NB4 (cell line): ENCODE measurements around the gene C1orf50.

Experiments
- DNase-seq: peaks from one replicate; pipeline ENCODE4 v3.0.0; 2010; ENCODE audit warnings: low read depth
- H3K4me3 ChIP-seq: one replicate; pipeline ENCODE4 v1.5.1; 2011; ENCODE audit warnings: mild to moderate bottlenecking, low read depth, low read length, moderate library complexity
- MYC ChIP-seq: IDR thresholded peaks from 2 replicates; pipeline ENCODE4 v1.6.1; 2011; ENCODE audit warnings: low read depth, low read length
- POLR2A ChIP-seq: IDR thresholded peaks from 2 replicates; pipeline ENCODE4 v1.6.1; 2011; ENCODE audit warnings: mild to moderate bottlenecking; ENCODE audit not compliant: insufficient read length; ENCODE audit errors: extremely low read depth
- TF ChIP-seq, protein P1 (sequence below): IDR thresholded peaks from one replicate; pipeline ENCODE4 v1.5.1; 2012; ENCODE audit warnings: low read depth, low read length
- TF ChIP-seq, protein P2 (sequence below): IDR thresholded peaks from 2 replicates; pipeline ENCODE4 v1.6.1; 2011; ENCODE audit warnings: low read depth, low read length

Gene C1orf50

GRCh38 chr1:42765269-42765668, 1.8 kb upstream of the C1orf50 start:
- H3K4me3 ChIP-seq, result peak overlapping the region; percentile 94
- no peak for DNase-seq

GRCh38 chr1:42765832-42766740, 963 bp upstream of the C1orf50 start:
- DNase-seq, result peak; percentile 74
- H3K4me3 ChIP-seq, result peak overlapping the region; percentile 94
- TF ChIP-seq, protein P1, sequence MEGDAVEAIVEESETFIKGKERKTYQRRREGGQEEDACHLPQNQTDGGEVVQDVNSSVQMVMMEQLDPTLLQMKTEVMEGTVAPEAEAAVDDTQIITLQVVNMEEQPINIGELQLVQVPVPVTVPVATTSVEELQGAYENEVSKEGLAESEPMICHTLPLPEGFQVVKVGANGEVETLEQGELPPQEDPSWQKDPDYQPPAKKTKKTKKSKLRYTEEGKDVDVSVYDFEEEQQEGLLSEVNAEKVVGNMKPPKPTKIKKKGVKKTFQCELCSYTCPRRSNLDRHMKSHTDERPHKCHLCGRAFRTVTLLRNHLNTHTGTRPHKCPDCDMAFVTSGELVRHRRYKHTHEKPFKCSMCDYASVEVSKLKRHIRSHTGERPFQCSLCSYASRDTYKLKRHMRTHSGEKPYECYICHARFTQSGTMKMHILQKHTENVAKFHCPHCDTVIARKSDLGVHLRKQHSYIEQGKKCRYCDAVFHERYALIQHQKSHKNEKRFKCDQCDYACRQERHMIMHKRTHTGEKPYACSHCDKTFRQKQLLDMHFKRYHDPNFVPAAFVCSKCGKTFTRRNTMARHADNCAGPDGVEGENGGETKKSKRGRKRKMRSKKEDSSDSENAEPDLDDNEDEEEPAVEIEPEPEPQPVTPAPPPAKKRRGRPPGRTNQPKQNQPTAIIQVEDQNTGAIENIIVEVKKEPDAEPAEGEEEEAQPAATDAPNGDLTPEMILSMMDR, result peak; percentile 24
- TF ChIP-seq POLR2A (no peak), MYC (no peak)
- TF ChIP-seq, protein P2, sequence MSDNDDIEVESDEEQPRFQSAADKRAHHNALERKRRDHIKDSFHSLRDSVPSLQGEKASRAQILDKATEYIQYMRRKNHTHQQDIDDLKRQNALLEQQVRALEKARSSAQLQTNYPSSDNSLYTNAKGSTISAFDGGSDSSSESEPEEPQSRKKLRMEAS, result no peak

More at GRCh38 chr1:42765269-42765668, 1.8 kb upstream of the C1orf50 start:
- TF ChIP-seq, protein P1, result no peak
- TF ChIP-seq MYC (no peak), POLR2A (no peak)
- TF ChIP-seq, protein P2, result no peak

DNA sequence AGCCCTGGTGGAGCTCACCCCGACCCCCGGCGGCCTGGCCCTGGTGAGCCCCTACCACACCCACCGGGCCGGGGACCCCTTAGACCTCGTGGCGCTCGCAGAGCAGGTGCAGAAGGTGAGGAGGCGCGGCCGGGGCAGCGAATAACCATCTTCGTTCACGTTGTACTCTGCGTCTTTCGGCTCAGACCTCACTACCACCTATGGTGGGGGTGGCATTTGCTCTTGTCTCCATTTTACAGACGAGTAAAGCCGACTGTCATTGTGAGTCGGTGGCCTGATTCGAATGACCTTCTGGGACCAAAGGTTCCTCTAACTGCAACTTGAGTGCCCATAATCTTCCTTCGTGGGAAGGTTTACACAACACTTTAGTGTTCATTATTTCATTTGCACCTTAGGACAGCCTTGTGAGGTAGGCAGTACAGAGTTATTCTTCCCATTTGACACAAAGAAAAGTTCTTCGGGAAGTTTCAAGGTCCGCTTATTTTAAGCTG, 506 bp downstream of the C1orf50 start:
- H3K4me3 ChIP-seq, result peak overlapping the region; percentile 66
- no peak for DNase-seq
- TF ChIP-seq, protein P2, result no peak
- TF ChIP-seq MYC, result 0 out of 2 replicates have a peak, but pooled peaks have one; percentile 21

GRCh38 chr1:42768172-42768571, 1.1 kb downstream of the C1orf50 start:
- peak overlapping the region; percentile 66 for H3K4me3 ChIP-seq
- TF ChIP-seq MYC, result no peak
- TF ChIP-seq, protein P1, result no peak
- TF ChIP-seq, protein P2, result no peak
- no peak for TF ChIP-seq POLR2A
- no peak for DNase-seq

DNA sequence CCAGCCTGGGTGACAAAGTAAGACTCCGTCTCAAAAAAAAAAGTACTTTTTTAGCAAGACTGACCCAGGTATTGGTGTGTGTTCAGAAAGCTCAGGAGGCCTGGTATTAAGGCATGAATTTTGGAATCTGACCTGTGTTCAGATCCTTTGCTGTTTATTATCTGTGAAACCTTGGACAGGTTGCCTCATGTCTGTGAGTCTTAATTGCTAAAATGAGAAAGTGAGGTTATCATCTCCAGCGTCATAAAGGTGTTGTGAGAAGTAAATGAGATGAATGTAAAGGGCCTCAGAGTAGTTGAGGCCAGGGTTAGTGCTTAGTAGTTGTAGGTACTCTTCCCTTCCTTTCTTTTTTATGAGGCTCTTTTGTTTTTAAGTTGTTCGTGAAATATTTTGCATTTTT, 2.8 kb downstream of the C1orf50 start:
- no peak for DNase-seq
- no peak overlapping the region for H3K4me3 ChIP-seq
- TF ChIP-seq MYC (no peak), POLR2A (no peak)
- TF ChIP-seq, protein P2, result no peak
- TF ChIP-seq, protein P1, result no peak

DNA sequence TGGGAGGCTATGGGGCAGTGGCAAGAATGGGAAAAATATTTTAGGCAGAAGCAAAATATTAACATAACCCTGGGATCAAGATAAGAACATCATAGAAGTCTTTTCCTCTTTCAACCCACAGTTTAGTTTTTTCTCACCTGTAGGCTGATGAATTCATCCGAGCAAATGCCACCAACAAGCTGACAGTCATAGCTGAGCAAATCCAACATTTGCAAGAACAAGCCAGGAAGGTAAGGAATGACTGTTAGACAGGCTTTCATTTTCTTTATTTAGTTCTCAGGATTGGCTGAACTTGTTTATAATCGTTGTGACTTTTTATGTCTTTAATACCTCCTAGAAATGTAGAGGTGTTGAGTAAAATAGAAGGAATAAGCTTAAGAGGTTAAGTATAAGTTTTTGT, 6.4 kb downstream of the C1orf50 start:
- no peak for DNase-seq
- H3K4me3 ChIP-seq, result no peak overlapping the region
- TF ChIP-seq, protein P2, result no peak
- no peak for TF ChIP-seq MYC
- TF ChIP-seq POLR2A, result no peak
- TF ChIP-seq, protein P1, result no peak
